ENCODE results near the gene DUSP8. TPM values are rescaled to one million over a fixed set of nuclear protein-coding genes. Genes with fewer than 3 reads are reported as not detected.
"Not testable (repeated sequence)": the region's sequence is repeated elsewhere in the genome, so short reads cannot be mapped to it uniquely, and the experiment has no call there.

The DUSP8 gene
- total RNA-seq, 1 experiment from 2014 or later: 3.5 TPM

DNA sequence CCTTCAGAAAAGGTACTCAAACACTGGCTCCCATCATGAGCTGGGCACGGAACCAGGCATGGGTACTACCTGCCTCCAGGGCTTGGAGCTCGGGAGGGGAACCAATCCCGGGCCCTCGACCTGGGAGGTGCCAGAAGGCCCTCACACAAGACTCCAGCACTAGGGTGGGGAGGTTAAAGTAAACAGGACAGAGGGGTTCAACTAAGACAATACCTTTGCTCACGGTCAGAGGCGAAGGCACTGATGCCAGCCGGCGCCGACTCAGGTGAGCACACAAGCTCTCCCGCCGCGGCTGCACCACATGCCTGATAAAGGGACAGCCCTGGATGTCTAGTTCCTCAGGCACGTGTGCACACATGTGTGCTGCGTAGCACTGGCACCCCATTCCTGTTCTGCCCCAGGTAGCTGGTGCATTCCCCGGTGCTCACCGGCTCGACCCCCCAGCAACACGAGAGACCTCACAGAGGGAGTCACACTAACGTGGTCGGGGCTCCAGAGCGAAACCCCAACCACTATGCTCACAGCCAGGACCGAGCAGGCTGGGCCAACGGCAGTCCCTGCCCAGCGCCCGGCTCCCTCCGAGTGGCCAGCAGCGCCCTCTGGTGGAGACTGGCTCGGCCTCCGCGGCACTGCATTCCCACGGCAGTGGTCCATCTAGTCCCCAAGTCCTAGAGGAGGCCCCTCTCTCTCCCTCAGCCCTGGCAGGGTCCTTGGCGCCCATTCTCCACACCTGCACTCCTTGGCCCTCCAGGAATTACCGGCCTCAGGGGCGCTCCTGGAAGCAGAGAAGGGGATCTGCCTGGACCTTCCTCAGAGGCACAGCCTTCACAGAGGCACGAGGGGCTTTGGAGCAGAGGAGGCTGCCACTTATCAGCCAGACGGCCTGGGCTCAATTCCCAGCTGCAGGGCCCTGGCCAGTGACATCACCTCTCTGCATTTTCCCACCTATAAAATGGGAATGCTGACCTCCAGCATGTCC lies 56.7 kb downstream of the DUSP8 start:
- peak; percentile 57 for DNase-seq (ENCODE audit: low read depth)

- DNase-seq (ENCODE audit: low read depth): no peak
Measured at GRCh38 chr11:1514336-1515061, 57.6 kb downstream of the DUSP8 start.

DNA sequence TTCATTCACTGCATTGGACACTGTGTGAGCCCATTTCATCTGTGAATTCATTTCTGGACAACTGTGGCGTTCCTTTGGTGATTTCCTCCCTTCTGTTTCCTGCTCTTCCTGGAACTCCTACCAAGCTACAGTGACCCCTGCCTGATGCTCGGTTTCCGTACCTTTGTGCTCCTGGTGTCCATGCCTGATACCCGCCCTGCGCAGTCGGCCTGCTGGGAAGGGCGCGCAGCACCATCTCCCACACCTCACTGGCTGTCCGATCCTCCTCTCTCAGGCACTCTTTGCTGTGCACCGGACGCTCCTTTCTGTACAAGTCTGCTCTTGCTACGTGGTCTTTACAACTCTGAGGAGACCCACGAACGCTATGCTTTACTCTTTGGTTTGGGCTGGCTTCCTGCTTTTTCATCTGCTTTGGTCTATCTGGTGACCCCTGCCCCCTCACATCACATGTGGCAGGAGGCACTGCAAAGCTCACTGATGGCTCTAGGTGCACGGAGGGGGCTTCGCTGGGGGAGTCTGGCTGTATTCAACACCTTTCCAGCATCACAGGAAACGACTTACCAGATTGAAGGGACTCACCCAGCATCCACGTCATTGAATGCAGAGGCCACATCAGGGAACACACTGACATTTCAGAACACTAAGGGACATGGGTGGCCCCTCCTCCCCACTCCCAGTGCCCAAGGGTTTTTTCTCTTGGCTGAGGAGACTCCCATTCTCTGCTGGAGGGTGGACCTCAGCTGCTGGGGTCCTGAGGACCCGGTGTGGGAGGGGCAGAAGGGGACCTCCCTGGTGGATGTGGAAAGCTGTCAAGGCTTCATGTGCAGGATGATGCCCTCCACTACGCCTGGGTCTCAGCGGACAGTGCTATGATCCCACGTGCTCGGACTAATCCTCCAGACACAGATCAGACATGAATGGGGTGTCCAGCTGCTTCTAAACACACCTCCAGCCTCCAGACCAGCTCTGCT lies 58.5 kb downstream of the DUSP8 start:
- no peak for DNase-seq (ENCODE audit: low read depth)

DNA sequence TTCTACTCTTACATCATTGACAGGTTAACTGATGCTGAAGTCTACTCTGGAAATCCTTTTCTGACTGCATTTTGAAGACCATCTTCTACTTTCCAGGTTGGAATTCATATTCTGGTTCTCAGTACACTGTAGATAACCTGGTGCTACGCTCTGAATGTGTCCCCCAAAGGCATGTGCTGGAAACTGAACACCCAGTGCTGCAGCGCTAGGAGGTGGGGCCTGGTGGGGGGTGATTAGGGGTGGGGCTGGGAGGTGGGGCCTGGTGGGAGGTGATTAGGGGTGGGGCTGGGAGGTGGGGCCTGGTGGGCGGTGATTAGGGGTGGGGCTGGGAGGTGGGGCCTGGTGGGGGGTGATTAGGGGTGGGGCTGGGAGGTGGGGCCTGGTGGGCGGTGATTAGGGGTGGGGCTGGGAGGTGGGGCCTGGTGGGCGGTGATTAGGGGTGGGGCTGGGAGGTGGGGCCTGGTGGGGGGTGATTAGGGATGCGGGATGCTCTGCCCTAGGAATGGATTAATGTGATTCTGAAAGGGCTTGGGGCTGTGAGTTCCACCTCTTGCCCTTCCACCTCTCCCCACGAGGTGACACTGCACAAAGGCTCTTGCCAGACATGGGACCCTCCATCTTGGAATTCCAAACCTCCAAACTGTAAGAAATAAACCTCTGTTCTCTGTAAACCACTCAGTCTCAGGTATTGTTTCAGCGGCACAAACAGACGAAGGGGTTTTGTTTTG lies 59.4 kb downstream of the DUSP8 start:
- not testable (repeated sequence) for DNase-seq (ENCODE audit: low read depth)

DNA sequence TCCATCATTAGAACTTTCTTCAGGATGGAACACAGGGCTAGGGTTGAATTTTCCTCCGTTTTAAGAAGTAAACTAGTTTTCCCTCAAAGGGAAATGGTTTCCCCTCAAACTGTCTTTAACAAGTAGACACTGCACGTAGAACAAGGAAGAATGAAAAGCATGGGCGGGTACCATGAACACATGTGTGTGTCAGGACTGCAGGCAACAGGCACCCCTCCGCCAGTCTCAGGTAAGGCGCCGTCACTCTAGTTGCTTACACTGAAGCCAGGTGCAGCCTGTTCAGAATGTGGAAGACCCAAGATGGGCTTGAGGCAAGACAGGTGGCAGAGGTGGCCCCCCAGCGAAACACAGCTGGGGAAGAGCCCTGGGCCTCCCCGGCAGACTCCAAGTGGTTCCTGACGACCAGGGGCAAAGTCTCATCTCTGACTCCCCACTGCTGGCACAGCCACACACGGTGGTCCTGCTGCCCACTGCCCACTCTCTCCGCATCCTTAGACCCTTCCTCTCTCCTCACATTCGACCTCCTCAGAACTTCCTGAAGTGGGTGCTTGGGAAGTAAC lies 60.1 kb downstream of the DUSP8 start:
- no peak for DNase-seq (ENCODE audit: low read depth)

DNA sequence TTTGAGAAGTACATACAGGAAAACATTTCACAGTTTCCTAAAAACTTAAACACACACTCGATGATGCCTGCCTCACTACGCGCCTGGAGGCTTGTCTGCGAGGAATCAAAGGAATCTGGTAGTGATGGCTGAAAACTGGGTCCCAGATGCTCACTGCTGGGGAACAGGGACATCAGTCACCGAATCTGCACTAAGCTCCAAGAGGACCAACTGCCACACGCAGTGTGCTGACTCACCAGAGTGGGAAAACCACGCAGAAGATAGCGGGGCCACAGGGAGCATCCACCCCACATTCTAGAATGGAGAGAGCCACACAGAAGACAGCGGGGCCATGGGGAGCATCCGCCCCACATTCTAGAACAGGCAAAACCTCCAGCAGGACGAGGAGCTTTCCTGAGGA lies 61.1 kb downstream of the DUSP8 start:
- DNase-seq (ENCODE audit: low read depth): peak; percentile 18

DNA sequence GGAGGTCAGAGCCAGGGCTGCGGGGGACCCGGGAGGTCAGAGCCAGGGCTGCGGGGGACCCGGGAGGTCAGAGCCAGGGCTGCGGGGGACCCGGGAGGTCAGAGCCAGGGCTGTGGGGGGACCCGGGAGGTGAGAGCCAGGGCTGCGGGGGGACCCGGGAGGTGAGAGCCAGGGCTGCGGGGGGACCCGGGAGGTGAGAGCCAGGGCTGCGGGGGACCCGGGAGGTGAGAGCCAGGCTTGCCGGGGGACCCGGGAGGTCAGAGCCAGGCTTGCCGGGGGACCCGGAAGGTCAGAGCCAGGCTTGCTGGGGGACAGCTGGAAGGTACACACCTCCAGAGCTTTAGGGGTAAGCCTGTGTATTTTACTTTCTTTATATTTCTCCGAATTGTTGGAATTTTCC lies 61.7 kb downstream of the DUSP8 start:
- DNase-seq (ENCODE audit: low read depth): not testable (repeated sequence)

- no peak for DNase-seq (ENCODE audit: low read depth)
Measured at GRCh38 chr11:1509626-1510255, 62.3 kb downstream of the DUSP8 start.

DNA sequence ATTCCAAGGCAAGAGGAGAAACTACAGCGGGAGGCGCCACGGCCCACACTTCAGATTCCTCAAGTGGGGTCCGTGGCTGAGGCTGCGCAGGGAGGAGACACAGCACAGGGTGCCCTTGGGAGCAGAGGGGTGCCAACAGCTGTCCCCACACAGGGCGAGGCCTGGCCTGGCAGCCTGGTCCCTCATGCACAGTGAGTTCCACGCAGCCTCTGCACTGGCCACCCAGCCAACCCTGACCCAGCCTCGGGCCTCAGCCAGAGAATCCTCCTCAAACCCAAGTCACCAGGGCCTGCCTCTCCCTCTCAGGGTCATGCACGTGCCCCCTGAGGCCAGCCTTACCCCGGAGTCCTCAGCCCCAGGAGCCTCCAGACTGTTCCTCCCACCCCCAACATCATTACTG lies 63.1 kb downstream of the DUSP8 start:
- DNase-seq (ENCODE audit: low read depth): no peak

GRCh38 chr11:1508491-1508891 lies 63.6 kb downstream of the DUSP8 start:
- no peak for DNase-seq (ENCODE audit: low read depth)

GRCh38 chr11:1507381-1508140 lies 64.5 kb downstream of the DUSP8 start:
- DNase-seq (ENCODE audit: low read depth): no peak

DNA sequence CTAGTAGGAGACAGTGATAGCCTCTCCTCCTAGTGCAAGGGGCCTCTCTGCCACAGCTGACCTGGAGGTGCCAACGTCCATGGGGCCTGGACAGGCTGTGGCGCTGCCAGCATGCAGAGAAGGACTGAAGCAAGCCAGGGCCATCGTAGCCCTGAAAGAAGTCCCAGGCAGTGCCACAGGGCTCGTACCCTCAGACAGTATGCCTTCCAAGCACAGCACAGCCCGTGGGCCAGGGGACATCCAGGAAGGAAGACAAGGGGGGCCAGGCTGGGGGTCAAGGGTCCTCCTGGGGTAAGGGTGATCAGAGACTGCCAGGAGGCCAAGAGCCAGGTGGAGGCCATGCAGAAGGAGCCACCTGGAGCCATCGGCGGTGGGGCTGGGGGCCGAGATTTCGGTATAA lies 65.1 kb downstream of the DUSP8 start:
- DNase-seq (ENCODE audit: low read depth): no peak

DNA sequence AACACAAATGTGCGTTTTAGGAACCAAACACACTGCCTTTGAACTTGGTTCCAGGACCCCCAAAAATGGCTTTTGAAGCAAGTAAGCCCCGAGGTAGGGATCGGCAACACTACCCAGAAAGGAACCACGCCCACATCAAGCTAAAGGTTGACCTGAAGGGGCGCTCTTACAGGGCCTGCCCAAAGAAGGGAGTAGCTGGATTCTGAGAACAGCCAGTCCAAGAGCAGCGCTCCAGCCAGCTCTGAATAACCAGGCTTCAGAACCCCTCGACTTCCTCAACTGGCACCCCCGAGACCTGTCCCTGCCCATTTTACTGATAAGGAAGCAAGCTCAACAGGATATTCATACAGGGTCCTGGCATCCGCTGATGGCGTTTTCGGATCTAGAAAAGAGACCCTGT lies 66.6 kb downstream of the DUSP8 start:
- DNase-seq (ENCODE audit: low read depth): no peak

DNA sequence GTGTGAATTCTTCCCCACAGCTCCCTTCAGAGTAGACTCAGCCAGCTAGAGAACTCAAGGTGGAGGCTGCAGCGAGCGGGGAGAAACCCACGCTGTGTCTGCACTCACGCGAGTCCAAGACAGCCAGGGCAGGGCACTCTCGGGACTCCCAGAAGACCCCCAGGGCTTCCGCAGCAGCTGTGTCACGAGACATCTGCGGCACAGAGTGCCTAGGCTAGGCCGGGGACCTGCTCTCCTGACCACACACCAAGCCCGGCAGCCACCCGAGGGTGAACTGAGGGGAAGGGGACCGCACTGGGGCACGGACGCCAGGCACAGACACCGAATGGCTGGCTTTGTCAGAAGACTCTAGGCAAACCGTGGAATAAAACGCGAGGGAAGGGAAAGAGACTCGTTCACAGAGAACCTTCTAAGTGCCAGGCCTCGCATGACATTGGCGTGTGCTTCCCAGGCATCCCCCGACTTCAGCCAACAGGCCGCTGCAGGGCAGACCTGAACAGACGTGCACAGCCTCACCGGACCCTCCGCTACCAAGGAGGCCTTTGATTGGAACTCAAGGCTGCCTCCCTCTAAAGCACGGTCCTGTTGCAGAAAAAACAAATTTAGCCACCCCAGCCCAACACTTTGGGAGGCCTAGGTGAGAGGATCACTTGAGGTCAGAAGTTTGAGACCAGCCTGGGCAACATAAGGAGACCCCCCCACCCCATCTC lies 67.3 kb downstream of the DUSP8 start:
- no peak for DNase-seq (ENCODE audit: low read depth)

GRCh38 chr11:1504138-1504537 lies 67.9 kb downstream of the DUSP8 start:
- DNase-seq (ENCODE audit: low read depth): no peak

All from M059J (cell line).